Subcutaneous adipose tissue (tissue), 4 donors: ENCODE measurements around the gene ZNF280D. TPM values are rescaled to one million over a fixed set of nuclear protein-coding genes. Genes with fewer than 3 reads are reported as not detected.

Experiments
- CTCF ChIP-seq: fragments of 450-650 bp; IDR thresholded peaks from one replicate; pipeline ENCODE4 v1.5.1; 2016; ENCODE audit warnings: low read depth, mild to moderate bottlenecking, control low read depth, antibody characterized with exemption, moderate library complexity
- total RNA-seq, 4 donors: library from RNA; depleted of rRNA; stranded (reverse); fragments of >200 nt; gene quantifications; one replicate each; pipeline ENCODE4 v1.1.0, GENCODE V29; 2016

Gene ZNF280D
- total RNA-seq, 4 donors from 2014 or later = 55.1 to 74.0 (median 62.4) TPM

- TF ChIP-seq CTCF = no peak
Measured at GRCh38 chr15:56732886-56733135, 498 bp downstream of the ZNF280D start.

GRCh38 chr15:56732135-56732885 lies 999 bp downstream of the ZNF280D start:
- TF ChIP-seq CTCF = no peak

GRCh38 chr15:56731548-56731947 lies 1.8 kb downstream of the ZNF280D start:
- TF ChIP-seq CTCF = no peak

- TF ChIP-seq CTCF = no peak
Measured at GRCh38 chr15:56729561-56729960, 3.7 kb downstream of the ZNF280D start.

GRCh38 chr15:56725386-56725785 lies 7.9 kb downstream of the ZNF280D start:
- TF ChIP-seq CTCF = no peak

GRCh38 chr15:56724232-56724631 lies 9.1 kb downstream of the ZNF280D start:
- no peak for TF ChIP-seq CTCF

- TF ChIP-seq CTCF = no peak
Measured at GRCh38 chr15:56723787-56724186, 9.5 kb downstream of the ZNF280D start.
